Cardiac fibroblast (primary cell): Measurements from ENCODE around the gene OR6B1.

Experiments
- DNase-seq, 2 donors: peaks; one replicate each; pipeline versions ENCODE4 v3.0.0 to v3.0.0-alpha.2; 2010; ENCODE audit warnings: low read depth in 2 of 2
- H3K4me3 ChIP-seq, 2 donors: replicated peaks in 1 of 2; 1 replicate in 1 of 2; 2 replicates in 1 of 2; pipeline ENCODE4 v1.5.1; 2011; ENCODE audit warnings: low read depth in 2 of 2, low read length in 2 of 2, mild to moderate bottlenecking in 2 of 2, moderate library complexity in 1 of 2
- TF ChIP-seq, protein P1 (sequence below): IDR thresholded peaks from one replicate; pipeline ENCODE4 v1.5.1; 2011; ENCODE audit warnings: low read depth, mild to moderate bottlenecking, low read length, inconsistent platforms

The OR6B1 gene

DNA sequence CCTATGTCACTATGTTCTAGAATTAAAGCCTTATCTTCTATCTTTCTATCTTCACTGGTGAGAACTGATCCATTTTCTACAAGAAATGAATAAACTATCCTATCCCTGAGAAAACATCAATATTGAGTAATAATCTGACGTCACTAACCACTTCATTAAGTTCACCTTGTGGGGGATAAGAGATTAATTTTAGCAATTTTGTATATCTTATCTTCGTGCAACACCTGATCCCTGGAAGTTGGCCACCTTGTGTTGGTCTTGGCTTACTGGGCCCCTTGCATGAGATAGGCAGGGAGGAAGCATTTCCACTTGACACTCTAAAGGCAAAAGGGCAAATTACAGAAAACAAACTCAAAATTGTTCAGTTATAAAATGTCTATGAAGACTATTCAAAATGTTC, 20.1 kb upstream of the OR6B1 start:
- DNase-seq, result peak in 1 of 2 donors; percentile 17
- TF ChIP-seq, protein P1, sequence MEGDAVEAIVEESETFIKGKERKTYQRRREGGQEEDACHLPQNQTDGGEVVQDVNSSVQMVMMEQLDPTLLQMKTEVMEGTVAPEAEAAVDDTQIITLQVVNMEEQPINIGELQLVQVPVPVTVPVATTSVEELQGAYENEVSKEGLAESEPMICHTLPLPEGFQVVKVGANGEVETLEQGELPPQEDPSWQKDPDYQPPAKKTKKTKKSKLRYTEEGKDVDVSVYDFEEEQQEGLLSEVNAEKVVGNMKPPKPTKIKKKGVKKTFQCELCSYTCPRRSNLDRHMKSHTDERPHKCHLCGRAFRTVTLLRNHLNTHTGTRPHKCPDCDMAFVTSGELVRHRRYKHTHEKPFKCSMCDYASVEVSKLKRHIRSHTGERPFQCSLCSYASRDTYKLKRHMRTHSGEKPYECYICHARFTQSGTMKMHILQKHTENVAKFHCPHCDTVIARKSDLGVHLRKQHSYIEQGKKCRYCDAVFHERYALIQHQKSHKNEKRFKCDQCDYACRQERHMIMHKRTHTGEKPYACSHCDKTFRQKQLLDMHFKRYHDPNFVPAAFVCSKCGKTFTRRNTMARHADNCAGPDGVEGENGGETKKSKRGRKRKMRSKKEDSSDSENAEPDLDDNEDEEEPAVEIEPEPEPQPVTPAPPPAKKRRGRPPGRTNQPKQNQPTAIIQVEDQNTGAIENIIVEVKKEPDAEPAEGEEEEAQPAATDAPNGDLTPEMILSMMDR, result no peak
- H3K4me3 ChIP-seq, result no peak overlapping the region

DNA sequence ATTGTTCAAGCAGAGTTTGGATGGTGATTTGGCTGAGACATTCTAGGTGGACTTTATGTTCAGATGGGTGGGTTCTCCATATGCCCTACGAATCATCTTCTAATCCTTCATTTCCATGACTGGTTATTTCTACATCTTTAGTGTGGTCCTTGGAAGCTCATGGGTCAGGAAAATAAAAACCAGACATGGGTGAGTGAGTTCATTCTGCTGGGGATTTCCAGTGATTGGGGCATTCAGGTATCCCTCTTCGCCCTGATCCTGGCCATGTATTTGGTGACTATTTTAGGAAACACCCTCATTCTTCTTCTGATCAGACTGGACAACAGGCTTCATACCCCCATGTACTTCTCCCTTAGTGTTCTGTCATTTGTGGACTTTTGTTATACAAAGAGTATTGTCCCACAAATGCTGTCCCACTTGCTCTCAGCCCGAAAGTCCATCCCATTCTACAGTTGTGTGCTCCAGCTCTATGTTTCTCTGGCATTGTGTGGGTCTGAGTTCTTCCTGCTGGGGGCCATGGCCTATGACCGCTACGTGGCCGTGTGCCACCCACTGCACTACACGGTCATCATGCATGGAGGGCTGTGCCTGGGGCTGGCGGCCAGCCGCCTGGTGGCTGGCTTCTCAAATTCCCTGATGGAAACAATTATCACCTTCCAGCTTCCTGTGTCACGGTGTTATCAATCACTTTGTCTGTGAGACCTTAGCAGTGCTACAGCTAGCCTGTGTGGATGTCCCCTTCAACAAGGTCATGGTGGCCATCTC, 19.2 kb upstream of the OR6B1 start:
- DNase-seq, result peak in 1 of 2 donors; percentile 54
- TF ChIP-seq, protein P1, result no peak
- no peak overlapping the region for H3K4me3 ChIP-seq

DNA sequence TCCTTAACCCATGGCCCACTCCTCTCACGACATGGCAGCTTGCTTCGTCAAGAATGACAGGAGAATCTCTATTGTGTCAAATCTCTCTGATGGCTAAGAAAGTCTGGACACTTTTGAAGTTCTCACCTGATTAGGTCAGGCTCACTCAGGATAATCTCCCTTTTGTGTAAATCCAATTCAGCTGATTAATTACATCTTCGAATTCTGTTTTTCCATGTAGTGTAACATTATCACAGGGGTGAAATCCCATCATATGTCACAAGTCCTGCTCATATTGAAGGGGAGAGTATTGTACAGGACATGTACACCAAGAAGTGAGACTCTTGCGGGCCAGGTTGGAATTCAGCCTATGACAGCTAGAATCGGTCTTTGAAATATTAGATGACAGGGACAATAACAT, 16.2 kb upstream of the OR6B1 start:
- H3K4me3 ChIP-seq, result no peak overlapping the region
- TF ChIP-seq, protein P1, result no peak
- DNase-seq, result no peak

DNA sequence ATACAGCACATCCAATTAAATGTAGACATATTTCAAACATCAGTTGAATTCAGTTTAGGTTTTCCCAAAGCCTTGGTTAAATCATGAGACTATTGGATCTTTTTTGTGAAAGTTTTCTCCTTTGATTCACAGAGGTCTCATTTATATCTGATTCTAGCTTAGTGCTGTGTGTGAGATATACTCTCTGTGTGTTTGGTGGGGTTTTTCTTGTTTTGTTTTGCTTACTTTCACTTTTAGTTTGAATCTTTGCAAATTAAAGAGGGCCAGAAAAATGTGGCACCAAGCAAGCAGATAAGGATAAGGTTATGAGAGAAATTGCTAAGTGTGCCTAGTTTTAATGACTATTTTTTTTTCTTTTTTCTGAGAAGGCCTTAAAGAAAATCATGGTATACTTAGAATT, 12.6 kb upstream of the OR6B1 start:
- no peak overlapping the region for H3K4me3 ChIP-seq
- TF ChIP-seq, protein P1, result no peak
- DNase-seq, result no peak

DNA sequence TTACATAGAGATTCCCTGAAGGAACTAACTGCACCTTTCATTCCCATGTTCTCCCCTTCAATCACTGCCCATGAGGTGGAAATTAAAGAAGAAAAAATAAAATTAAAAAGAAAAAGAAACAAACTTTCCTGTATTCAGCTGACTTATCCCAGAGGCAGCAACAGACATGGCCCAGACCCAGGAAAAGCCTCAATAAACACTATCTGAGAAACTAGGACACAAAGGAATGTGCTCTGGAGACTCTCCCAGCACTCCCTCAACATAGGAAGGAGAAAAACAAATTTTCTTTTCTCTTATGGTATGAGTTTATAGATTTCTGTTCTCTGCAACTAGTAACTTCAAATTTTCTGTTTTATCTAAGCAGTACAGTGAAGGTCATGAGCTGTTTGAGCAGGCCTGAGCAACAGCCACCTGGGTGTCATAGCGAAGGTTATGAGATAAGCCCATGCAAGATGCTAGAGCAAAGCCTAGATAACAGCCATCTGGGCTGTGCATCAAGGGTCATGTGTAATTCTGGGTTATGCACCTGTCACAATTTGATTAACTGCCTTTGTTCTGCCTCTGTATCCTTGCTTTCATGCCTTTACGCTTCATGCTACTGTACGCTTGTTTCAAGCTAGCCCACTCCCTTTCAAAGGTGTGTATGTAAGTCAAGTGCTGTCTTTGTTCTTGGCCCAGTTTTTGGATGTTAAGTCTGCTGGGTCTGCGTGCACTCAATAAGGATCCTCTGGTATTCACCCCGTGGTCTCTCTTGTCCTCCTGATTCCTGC, 11.0 kb upstream of the OR6B1 start:
- DNase-seq, result peak; percentile 35 to 64
- TF ChIP-seq, protein P1, result no peak
- H3K4me3 ChIP-seq, result no peak overlapping the region

DNA sequence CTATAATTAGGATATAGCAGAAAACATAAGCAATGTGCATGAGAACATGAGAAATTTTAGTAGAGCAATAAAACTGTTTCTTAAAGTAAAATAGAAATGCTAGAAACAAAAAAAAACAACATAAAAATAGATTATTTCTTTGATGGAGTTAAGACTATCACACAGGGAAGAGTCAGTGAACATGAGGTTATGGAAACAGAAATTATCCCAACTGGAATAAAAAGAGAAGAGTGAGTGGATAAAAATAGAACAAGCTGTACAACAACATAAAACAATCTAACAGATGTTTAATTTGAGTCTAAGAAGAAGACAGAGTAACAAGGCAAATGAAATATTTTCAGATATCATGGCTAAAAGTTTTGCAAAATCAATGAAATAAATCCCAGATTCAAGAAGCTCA, 7.5 kb upstream of the OR6B1 start:
- DNase-seq, result no peak
- TF ChIP-seq, protein P1, result no peak
- no peak overlapping the region for H3K4me3 ChIP-seq
